Hepatocyte (in vitro differentiated cells): ENCODE measurements around the gene CD8A. TPM values are rescaled to one million over a fixed set of nuclear protein-coding genes. Genes with fewer than 3 reads are reported as not detected.

Experiments
- DNase-seq: peaks from one replicate; pipeline ENCODE4 v3.0.0-alpha.2; 2016; ENCODE audit warnings: low spot score
- H2AFZ ChIP-seq: fragments of 200-600 bp; sonication (generic); 2 replicates; pipeline ENCODE4 v1.6.0; 2016; ENCODE audit warnings: antibody characterized with exemption, mild to moderate bottlenecking
- H3K27ac ChIP-seq: fragments of 200-600 bp; sonication (generic); 2 replicates; pipeline ENCODE4 v1.5.1; 2016; ENCODE audit warnings: mild to moderate bottlenecking
- H3K27me3 ChIP-seq: fragments of 200-600 bp; sonication (generic); 2 replicates; pipeline ENCODE4 v1.6.1; 2016
- H3K36me3 ChIP-seq: fragments of 200-600 bp; sonication (generic); replicated peaks from 2 replicates; pipeline ENCODE4 v1.5.1; 2016; ENCODE audit warnings: low read depth; ENCODE audit not compliant: insufficient read depth
- H3K4me1 ChIP-seq: fragments of 200-600 bp; sonication (generic); 2 replicates; pipeline ENCODE4 v1.5.1; 2016; ENCODE audit warnings: mild to moderate bottlenecking, moderate library complexity; ENCODE audit not compliant: insufficient read depth
- H3K4me2 ChIP-seq: fragments of 200-600 bp; sonication (generic); 2 replicates; pipeline ENCODE4 v1.6.0; 2016
- H3K4me3 ChIP-seq: fragments of 200-600 bp; sonication (generic); 2 replicates; pipeline ENCODE4 v1.5.1; 2016; ENCODE audit warnings: mild to moderate bottlenecking
- H3K79me2 ChIP-seq: fragments of 200-600 bp; sonication (generic); 2 replicates; pipeline ENCODE4 v1.6.0; 2017; ENCODE audit warnings: mild to moderate bottlenecking
- H3K9me2 ChIP-seq: fragments of 200-600 bp; sonication (generic); replicated peaks from 2 replicates; pipeline ENCODE4 v1.6.0; 2017; ENCODE audit warnings: mild to moderate bottlenecking; ENCODE audit not compliant: insufficient read depth
- H3K9me3 ChIP-seq: fragments of 200-600 bp; sonication (generic); 2 replicates; pipeline ENCODE4 v1.5.1; 2016; ENCODE audit warnings: low read depth, mild to moderate bottlenecking
- H4K20me1 ChIP-seq: fragments of 200-600 bp; sonication (generic); 2 replicates; pipeline ENCODE4 v1.6.0; 2016; ENCODE audit warnings: mild to moderate bottlenecking; ENCODE audit not compliant: insufficient read depth, poor library complexity, severe bottlenecking
- EZH2 ChIP-seq: fragments of 200-600 bp; sonication (generic); IDR thresholded peaks from 2 replicates; pipeline ENCODE4 v1.6.1; 2016; ENCODE audit warnings: antibody characterized with exemption, mild to moderate bottlenecking, borderline replicate concordance
- EZH2phosphoT487 ChIP-seq: fragments of 200-600 bp; sonication (generic); IDR thresholded peaks from one replicate; pipeline ENCODE4 v1.6.1; 2018; ENCODE audit warnings: antibody characterized with exemption, mild to moderate bottlenecking, low read depth, moderate library complexity; ENCODE audit not compliant: unreplicated experiment, severe bottlenecking
- whole genome bisulfite sequencing: methylation state at CpG from one replicate; pipeline ENCODE4 v1.1.6; 2016; ENCODE audit warnings: low lambda C conversion rate; ENCODE audit errors: missing lambda C conversion rate; 5-methylcytosine and 5-hydroxymethylcytosine counted together
- polyA plus RNA-seq: library from polyadenylated mRNA; unstranded; fragments of >200 nt; fragmentation: Nextera tagmentation; extraction: Ambion mirVana; gene quantifications from 2 replicates; pipeline ENCODE4 v1.2.1, GENCODE V29; 2016
- total RNA-seq: library from RNA; depleted of rRNA; stranded (reverse); fragments of >200 nt; gene quantifications from 2 replicates; pipeline ENCODE4 v1.2.3, GENCODE V29; 2014
- TF ChIP-seq, protein P1 (sequence below): fragments of 200-600 bp; sonication (generic); IDR thresholded peaks from 2 replicates; pipeline ENCODE4 v1.5.1; 2016; ENCODE audit warnings: antibody characterized with exemption, mild to moderate bottlenecking; ENCODE audit not compliant: poor library complexity

The CD8A gene
- total and polyA plus RNA-seq, 2 experiments from 2014 or later: 0.33 TPM; not detected in 1

DNA sequence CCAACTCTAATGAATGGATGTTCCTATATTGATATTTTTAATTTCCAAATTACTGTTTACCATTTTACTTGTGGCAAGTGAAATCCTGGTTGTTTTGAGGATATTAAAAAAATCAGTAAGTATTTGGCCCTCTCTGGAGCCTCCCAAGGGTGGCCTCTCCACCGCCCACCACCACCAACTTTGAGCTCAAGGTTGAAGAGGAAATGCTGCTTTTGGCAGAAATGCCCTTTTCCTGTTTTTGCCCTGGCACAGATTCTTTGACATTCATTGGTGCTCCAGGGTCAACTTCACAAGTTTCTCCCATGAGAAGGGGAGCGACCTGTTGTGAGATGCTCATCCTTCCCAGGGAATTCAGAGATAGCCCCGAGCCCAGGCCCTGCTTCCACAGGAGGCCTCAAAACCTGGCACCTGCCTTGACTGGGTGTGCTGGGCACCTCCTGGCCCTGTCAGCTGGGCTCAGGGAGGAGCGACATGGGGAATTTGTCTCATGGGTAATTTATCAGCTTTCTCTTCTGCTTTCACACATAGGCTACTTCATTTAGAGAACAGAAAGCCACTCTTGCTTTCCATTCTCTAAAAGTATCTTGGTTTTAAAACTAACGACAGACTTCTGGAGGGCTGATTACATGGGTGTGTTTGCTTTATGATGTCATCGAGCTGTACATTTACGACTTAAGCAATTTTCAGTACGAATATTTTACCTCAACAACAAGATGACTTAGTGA, 6.9 kb downstream of the CD8A start:
- Histone ChIP-seq H3K9me3 (no peaks in the 10 kb centered on the region), H3K27ac (no peak overlapping the region), H3K27me3 (peaks cover 30% of the 10 kb centered on the region), H3K4me1 (peaks cover under 1% of the 10 kb centered on the region), H3K79me2 (no peaks in the 10 kb centered on the region), H2AFZ (no peak overlapping the region), H3K4me2 (no peak overlapping the region), H3K9me2 (no peaks in the 10 kb centered on the region), H3K4me3 (no peak overlapping the region), H3K36me3 (no peaks in the 10 kb centered on the region), H4K20me1 (no peaks in the 10 kb centered on the region)
- WGBS: 79% methylated on average over 8 of the region's 8 CpGs
- TF ChIP-seq, protein P1, sequence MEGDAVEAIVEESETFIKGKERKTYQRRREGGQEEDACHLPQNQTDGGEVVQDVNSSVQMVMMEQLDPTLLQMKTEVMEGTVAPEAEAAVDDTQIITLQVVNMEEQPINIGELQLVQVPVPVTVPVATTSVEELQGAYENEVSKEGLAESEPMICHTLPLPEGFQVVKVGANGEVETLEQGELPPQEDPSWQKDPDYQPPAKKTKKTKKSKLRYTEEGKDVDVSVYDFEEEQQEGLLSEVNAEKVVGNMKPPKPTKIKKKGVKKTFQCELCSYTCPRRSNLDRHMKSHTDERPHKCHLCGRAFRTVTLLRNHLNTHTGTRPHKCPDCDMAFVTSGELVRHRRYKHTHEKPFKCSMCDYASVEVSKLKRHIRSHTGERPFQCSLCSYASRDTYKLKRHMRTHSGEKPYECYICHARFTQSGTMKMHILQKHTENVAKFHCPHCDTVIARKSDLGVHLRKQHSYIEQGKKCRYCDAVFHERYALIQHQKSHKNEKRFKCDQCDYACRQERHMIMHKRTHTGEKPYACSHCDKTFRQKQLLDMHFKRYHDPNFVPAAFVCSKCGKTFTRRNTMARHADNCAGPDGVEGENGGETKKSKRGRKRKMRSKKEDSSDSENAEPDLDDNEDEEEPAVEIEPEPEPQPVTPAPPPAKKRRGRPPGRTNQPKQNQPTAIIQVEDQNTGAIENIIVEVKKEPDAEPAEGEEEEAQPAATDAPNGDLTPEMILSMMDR: no peak
- no peak for TF ChIP-seq EZH2phosphoT487
- no peak for TF ChIP-seq EZH2
- no peak for DNase-seq

DNA sequence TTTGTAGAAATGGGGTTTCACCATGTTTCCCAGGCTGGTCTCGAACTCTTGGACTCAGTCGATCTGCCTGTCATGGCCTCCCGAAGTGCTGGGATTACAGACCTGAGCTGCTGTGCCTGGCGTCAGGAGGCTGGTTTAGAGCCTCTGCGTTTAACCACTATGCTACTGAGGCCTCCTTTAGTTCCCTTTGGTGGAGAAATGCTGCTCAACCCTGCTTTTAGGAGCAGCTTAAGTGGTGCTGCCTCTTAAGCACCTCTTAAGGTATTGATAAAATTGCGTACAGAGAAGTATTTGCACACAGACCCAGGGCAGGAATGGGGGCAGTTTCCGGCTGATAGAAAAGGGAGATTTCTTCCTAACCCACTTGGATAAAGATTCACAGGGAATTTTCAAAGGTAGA, 8.0 kb downstream of the CD8A start:
- no peaks in the 10 kb centered on the region for H3K79me2 ChIP-seq
- DNase-seq: no peak
- 89% methylated on average over 7 of the region's 7 CpGs for WGBS
- H3K4me1 ChIP-seq: no peaks in the 10 kb centered on the region
- H3K36me3 ChIP-seq: no peaks in the 10 kb centered on the region
- no peak overlapping the region for H3K4me2 ChIP-seq
- H3K9me3 ChIP-seq: no peaks in the 10 kb centered on the region
- TF ChIP-seq EZH2 (no peak), EZH2phosphoT487 (no peak)
- TF ChIP-seq, protein P1: no peak
- H4K20me1 ChIP-seq: no peaks in the 10 kb centered on the region
- H3K9me2 ChIP-seq: no peaks in the 10 kb centered on the region
- no peak overlapping the region for H2AFZ ChIP-seq
- no peak overlapping the region for H3K27ac ChIP-seq
- H3K4me3 ChIP-seq: no peak overlapping the region
- H3K27me3 ChIP-seq: peaks cover 20% of the 10 kb centered on the region

GRCh38 chr2:86781363-86781762, 9.3 kb downstream of the CD8A start:
- no peak overlapping the region for H2AFZ ChIP-seq
- no peak overlapping the region for H3K4me2 ChIP-seq
- 92% methylated on average over 9 of the region's 9 CpGs for WGBS
- H3K4me3 ChIP-seq: no peak overlapping the region
- H3K36me3 ChIP-seq: no peaks in the 10 kb centered on the region
- no peaks in the 10 kb centered on the region for H3K79me2 ChIP-seq
- TF ChIP-seq EZH2phosphoT487 (no peak), EZH2 (no peak)
- TF ChIP-seq, protein P1: no peak
- no peaks in the 10 kb centered on the region for H3K9me2 ChIP-seq
- H3K4me1 ChIP-seq: no peaks in the 10 kb centered on the region
- no peak for DNase-seq
- peaks cover 9% of the 10 kb centered on the region for H3K27me3 ChIP-seq
- H3K9me3 ChIP-seq: no peaks in the 10 kb centered on the region
- no peaks in the 10 kb centered on the region for H4K20me1 ChIP-seq
- H3K27ac ChIP-seq: no peak overlapping the region
